HepG2 (cell line): Measurements from ENCODE around the gene HEMK1.

ENCODE experiments used
- SP1 ChIP-seq, 2 experiments: fragments of 450-650 bp in 1 of 2; sonication (generic) in 1 of 2; formaldehyde crosslinking in 1 of 2; IDR thresholded peaks; 2 replicates each; pipeline versions ENCODE4 v1.4.0 to v1.6.1; 2016 to 2020; ENCODE audit warnings: missing genetic modification reagents in 1 of 2
- ZNF589 ChIP-seq: sonication (generic); formaldehyde crosslinking; conservative IDR thresholded peaks from 2 replicates; pipeline ENCODE4 v1.8.0; 2022; ENCODE audit warnings: mild to moderate bottlenecking, moderate library complexity, missing genetic modification reagents
- ZSCAN9 ChIP-seq: IDR thresholded peaks from 2 replicates; pipeline ENCODE4 v1.6.1; 2016; ENCODE audit warnings: borderline replicate concordance

GRCh38 chr3:50577348-50577747 is 8.0 kb downstream of the HEMK1 start:
- no peak for TF ChIP-seq SP1 (IDR thresholded peaks at IDR 0.05)
- no peak for TF ChIP-seq SP1 (CRISPR knock-in tag; IDR thresholded peaks at IDR 0.05)
- TF ChIP-seq ZNF589 (CRISPR knock-in tag) = no peak
- no peak for TF ChIP-seq ZSCAN9 (CRISPR knock-in tag)
